Activated T-helper 1 cell treated with Interleukin-2 at 50 U/mL for 16 hours (primary cell): ENCODE results near the gene ZDBF2.
"Not testable (repeated sequence)": the region's sequence is repeated elsewhere in the genome, so short reads cannot be mapped to it uniquely, and the experiment has no call there.

ENCODE experiments used
- DNase-seq: peaks from one replicate; pipeline ENCODE4 v3.0.0-alpha.2; 2020; ENCODE audit warnings: low read depth

Gene ZDBF2

GRCh38 chr2:206323486-206323885, 49.0 kb downstream of the ZDBF2 start:
- DNase-seq = no peak

- DNase-seq = no peak
These were observed 50.4 kb downstream of the ZDBF2 start for GRCh38 chr2:206324869-206325268.

- no peak for DNase-seq
These were observed 54.5 kb downstream of the ZDBF2 start for GRCh38 chr2:206328974-206329373.

DNA sequence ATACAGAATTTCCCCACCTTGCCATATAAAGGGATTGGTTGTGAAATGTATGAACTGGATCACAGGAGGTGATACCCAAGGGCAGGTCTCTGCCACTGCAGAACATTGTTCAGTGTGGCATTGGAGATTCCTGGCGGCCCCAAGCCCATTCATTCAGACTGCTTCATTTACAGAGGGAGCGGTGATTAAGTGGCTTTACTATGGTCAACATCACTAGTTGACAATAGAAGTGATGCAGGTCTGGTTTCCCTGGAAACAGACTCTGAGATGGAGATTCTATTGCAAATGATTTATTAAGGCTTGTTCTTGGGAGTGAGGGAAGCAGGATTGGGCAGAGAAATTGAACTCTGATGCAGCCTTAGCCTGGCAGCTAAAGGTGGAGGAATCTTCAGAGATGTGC, 62.4 kb downstream of the ZDBF2 start:
- no peak for DNase-seq

DNA sequence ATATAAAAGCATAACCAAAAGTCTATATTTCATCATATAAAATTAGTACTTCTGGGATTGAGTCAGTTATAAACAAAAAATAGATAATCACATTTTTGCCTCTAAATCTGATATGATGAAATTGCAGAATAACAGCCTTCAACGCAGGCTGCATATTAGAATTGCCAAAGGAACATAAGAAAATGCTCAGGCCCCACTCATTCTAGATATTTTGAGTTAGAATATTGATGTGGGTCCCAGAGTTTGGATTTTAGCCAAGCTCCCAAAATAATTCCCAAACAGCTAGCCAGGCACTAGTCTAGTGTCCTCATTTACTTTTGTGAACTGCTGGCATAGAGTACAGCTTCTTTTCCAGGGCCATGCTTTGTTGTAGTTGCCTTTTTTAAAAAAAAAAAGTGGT, 63.5 kb downstream of the ZDBF2 start:
- no peak for DNase-seq

- no peak for DNase-seq
These were observed 66.9 kb downstream of the ZDBF2 start for GRCh38 chr2:206341396-206341795.

DNA sequence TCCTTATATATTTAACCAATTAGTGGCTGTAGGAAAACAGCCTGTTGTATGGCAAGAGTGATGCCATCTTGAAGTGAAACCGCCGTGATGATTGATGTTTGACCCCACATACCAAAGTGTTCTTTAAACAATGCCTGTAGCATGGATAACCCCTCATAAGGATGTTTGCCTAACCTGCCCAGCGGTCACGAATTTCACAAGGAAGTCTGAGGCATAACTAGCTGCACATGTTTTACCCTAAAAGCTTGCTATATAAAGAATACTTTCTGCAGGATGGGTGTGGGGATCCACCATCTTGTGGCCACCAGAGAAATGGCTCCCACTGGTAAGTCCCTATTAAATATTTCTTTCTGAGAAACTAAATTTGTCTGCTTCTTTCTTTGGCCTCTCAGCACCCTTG, 68.7 kb downstream of the ZDBF2 start:
- no peak for DNase-seq

DNA sequence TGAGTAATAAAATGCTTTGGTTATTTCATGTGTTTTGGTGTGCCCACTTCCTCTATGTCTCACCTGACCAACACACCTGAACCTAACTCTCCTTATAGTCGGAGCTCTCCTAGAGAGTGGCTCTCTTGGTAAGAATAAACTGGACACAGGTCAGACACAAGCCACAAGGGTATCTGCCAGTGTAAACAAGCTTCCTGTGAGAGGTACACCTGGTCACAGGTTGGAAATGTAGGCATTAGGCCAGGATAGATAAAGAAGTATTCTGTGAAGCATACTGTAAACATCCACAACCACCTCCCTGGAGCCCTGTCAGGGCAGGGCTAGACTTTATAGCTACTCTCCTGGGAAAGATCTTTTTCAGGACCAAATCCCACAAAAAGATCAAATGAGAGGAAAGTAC, 69.4 kb downstream of the ZDBF2 start:
- DNase-seq = no peak

- DNase-seq = no peak
These were observed 71.1 kb downstream of the ZDBF2 start for GRCh38 chr2:206345606-206346005.

DNA sequence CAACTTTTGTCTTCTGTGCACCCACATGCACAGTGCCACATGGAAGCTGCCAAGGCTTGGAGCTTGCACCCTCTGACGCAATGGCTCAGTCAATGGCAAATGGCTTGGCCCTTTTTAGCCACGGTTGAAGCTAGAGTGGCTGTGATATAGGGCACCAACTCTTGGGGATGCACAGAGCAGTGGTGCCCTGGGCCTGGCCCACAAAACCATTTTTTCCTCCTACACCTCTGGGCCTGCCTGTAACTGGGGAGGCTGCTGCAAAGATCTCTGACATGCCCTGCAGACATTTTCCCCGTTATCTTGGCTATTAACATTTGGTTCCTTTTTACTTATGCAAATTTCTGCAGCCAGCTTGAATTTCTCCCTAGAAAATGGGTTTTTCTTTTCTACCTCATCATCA, 74.9 kb downstream of the ZDBF2 start:
- no peak for DNase-seq

DNA sequence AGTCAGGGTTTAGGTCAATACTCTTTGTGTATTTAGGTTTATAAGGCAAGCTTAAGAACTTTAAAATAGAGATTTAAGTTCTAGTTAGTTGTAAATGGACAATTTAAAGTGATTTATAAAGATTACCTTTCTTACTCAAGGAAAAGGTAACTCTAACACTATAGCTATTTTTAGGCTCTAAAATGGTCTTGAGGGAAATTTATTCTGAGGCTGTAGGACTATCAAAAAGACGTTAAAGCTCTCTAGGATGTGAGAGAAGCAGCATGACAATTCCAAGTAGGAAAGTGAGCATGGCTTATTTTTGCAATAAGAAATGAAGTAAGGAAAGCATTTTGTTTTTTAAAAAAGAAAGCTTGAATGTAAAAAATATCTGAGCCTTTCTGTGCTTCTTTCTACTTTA, 78.1 kb downstream of the ZDBF2 start:
- DNase-seq = no peak

DNA sequence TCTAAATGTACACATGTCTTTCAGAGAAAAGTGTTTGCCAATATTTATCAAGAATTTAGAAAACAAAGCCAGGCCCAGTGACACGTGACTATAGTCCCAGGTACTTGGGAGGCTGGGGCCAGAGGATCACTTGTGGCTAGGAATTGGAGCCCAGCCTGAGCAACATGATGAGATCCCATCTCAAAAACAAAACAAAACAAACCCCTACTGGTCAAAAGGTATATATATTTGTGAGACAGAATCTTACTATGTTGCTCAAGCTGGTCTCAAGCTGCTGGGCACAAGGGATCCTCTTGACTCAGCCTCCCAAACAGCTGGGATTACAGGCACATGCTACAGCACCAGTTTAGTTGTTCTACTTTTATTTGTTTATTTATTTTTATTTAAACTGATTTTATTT, 79.2 kb downstream of the ZDBF2 start:
- no peak for DNase-seq

- DNase-seq = no peak
These were observed 79.7 kb downstream of the ZDBF2 start for GRCh38 chr2:206354129-206354528.

DNA sequence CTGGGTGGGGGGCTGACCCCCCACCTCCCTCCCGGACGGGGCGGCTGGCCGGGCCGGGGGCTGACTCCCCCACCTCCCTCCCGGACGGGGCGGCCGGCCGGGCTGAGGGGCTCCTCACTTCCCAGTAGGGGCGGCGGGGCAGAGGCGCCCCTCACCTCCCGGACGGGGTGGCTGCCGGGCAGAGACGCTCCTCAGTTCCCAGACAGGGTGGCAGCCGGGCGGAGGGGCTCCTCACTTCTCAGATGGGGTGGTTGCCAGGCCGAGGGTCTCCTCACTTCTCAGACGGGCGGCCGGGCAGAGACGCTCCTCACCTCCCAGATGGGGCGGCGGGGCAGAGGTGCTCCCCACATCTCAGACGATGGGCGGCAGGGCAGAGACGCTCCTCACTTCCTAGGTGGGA, 82.4 kb downstream of the ZDBF2 start:
- not testable (repeated sequence) for DNase-seq

DNA sequence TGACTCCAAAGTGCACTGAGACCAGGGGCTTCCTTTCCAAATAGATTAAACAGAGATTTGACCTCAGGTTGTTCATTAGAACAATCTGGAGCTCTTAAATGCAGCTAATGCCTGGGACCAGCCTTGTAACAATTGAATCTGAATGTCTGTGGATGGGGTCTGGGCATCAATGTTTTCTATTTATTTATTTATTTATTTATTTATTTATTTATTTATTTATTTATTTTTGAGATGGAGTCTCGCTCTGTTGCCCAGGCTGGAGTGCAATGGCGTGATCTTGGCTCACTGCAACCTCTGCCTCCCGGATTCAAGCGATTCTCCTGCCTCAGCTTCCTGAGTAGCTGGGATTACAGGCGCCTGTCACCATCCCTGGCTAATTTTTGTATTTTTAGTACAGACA, 86.4 kb downstream of the ZDBF2 start:
- not testable (repeated sequence) for DNase-seq

DNA sequence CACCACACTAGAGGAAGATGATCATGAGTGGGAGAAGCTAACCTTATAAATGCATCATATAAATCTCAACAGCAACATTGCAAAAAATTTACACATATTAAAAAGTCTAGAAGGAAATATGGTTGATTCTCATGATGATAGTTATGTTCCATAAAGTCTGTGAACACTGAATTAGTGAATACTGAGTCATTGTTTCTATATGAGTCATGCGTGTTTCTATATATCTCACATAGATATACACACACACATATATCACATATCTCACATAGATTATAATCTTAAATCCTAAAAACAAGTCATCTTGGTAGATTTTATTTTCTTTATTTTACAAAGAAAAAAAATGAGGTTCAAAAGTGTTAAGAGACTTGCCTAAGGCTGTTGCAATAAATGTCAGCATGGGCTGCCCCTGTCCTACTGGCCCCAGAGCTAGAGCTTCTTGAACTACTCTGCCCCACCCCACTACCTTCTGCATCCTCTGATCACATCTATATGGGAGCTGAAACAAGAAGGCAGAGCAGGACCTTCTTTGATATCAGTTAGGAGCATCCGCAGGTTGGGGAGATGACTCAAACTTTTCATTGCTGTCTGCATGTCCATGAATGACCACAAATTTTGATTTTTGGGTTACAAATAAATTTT, 87.1 kb downstream of the ZDBF2 start:
- no peak for DNase-seq
